HG03103 (cell line): ENCODE results near the gene CA5B.
"Not testable (repeated sequence)": the region's sequence is repeated elsewhere in the genome, so short reads cannot be mapped to it uniquely, and the experiment has no call there.

Source experiments
- ATAC-seq: cut with Tn5 transposase; IDR thresholded peaks from one replicate; pipeline ENCODE4 v1.9.1; 2021; ENCODE audit warnings: low read depth; ENCODE audit not compliant: unreplicated experiment

CA5B gene

DNA sequence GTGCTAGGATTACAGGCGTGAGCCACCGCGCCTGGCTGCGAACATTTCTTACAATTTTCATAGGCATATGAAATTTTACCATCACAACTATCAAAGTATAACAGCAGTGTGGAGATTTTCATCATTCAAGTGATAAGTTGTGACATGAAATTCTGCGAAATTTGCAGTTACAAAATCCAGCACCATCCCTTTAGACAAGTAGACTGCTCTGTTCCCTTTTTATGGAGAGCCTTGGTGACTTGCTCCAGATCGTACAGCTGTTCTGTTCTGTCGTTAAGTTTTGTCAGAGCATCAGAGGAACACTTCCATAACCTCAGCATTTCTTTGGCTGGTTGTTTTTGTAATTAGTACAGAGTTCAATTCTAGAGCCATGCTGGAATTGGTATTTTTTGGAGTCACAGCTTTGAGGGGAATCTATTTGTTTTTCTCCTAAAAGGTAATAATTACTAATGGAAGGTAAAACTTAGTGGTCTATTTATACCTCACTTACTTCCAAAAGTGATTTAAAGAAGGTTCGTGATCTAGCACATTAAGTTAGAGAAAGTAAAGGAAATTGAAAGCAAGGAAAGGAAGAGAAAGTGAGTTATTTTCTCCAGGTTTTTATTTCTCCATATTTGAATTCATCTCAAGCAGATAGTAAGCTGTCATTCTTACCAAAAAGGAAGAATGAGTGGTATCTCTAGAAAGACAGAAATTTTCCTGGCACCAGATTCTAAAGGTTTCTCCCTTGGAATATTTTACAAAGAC, 74.3 kb downstream of the CA5B start:
- no peak for ATAC-seq

DNA sequence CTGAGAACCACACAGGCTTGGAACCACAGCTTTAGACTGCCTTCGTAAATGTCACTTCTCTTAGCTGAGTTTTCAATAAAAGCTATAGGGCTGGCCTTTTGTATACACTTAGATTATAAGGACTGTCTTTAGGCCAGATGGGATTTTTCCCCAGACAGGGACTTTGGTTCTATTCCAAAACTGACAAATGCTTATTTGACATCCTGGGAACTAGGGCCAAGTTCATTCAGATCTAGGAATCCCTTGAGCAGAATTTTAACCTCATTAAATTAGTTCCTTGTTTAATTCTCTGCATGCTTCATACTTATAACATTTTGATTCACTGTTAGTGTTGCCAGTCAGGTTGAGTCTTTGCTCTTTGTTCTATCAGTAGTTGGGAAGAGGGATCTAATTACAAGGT, 75.3 kb downstream of the CA5B start:
- no peak for ATAC-seq

DNA sequence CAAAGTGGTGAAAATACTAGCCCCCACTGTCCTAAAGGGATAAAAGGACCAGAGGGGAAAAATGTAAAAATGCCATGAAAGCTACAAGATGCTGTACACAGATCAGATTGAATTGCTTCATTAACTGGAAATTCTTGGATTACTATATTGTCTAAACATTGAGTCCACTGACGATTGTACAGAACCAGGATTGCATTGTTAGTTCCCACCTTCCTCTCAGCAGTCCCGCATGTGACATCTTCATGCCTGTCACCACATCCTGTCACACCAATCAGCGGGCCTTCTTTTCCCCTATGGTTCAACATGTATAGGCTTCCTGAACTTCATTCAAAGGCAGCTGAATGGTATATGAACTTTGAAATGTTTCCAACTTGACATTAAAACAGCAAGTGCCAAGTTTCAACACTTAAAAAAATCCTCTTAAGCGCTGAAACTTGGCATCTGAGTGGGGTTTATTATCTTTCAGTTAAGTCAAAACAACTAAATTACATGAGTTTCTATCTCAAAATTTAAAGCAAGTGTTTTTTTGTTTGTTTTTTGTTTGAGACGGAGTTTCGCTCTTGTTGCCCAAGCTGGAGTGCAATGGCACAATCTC, 76.8 kb downstream of the CA5B start:
- ATAC-seq, result no peak

DNA sequence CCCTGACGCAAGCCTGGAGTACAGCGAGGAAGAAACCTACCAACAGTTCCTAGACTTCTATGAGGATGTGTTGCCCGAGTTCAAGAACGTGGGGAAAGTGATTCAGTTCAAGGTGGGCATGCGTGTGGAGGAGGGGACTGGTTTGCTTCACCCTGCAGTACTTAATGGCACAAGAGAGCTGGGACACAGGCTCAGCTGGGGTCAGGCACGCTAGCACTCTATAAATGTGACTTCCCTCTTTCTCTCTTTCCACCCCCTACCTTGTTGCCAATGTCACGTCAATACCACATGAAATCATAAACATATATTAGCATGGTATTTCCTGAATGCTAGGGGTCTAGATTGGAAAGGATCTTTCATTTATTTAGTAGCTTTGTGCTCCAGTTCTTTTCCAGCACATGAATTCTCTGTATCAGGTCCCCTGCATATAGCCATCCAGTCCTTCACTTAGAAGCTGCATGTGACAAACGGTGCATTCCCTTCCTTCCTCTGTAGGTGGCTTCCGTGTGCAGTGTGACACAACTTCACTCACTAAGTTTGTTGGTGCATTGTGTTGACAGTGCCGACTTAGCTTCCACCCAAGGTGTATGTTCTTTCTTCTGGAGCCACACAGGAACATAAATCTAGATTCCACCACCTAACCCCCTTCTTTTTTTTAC, 77.8 kb downstream of the CA5B start:
- peak; percentile 76 for ATAC-seq

DNA sequence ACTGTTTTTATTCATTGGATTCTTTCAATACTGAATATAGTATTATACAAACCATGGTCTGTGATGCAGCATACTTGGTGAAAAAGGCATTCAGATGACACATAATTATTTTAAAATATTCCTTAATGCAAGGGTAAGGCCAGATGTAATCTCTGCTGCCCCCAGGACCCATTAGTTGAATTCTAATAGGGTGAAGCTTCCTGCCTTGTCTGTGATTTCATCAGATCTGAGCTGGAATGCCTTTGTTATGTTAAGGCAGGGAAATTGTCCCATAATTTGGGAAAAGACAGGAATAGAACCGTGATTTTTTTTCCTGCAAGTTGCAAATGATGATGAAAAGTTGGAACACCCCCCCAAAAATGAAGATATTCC, 78.4 kb downstream of the CA5B start:
- no peak for ATAC-seq

DNA sequence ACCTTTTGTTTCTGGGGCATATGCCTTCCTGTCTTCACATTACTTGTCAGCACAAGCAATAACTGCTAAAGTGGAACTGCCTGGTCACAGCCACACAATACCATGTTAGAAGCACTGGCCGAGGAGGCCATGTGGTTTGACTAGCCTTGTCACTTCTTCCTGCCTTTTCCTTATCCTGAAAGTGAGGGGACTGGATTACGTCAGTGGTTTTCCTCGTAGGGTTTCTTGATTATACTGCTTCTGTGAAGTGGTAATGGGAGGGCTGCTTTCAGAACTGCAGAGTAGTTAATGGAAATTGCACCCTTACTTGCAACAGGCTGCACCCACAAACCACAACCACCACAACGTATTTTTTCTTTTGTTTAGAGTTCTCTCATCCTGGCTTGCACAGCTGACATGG, 78.8 kb downstream of the CA5B start:
- ATAC-seq, result no peak

DNA sequence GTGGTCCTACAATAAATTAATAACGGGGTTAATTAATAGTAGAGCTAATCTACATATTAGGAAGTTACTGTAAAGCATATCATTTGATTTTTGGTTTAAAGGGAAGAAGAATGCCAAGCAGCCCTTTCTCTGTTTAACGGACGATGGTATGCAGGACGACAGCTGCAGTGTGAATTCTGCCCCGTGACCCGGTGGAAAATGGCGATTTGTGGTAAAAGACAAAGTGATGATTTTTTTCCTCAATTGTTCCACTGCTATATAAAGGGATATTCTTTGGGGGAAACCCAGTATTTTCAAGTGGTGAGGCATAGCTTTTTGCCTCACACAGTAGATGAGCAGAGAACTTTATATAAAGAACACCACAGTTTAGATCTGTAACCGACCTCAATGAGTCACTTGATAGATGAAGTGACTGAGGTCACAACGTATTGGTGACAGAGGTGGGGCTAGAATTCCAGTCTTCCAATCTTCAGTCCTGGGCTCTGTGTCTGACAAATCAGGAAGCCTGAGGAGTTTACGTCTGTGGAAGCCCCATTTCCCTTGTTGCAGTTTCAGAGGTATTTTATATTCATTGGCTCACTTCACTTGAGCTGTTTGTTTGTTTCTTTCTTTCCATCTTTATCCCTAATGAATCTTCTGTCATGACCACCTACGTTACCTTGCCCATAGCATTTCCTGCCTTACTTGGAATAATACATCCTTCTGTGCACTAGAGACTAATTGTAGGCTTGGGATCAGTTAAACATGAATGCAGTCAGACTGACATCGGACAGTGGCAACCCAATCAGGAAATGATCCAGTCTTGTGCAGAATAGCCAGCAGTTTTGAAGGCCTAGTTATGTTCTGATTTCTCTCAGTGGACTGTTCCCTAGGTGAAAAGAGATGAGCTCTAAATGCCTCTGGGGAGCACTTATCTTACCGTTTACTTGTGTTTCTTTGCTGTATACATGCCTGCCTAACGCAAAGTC, 82.3 kb downstream of the CA5B start:
- ATAC-seq, result no peak

DNA sequence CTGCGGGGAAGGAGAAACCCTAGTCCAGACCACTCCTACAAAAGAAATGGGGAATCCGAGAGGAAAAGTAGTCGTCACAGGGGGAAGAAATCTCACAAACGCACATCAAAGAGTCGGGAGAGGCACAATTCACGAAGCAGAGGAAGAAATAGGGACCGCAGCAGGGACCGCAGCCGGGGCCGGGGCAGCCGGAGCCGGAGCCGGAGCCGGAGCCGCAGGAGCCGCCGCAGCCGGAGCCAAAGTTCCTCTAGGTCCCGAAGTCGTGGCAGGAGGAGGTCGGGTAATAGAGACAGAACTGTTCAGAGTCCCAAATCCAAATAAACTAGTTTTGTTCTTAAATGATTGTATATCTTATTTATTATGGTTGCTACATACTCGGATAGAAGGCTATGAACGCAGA, 84.9 kb downstream of the CA5B start:
- no peak for ATAC-seq

DNA sequence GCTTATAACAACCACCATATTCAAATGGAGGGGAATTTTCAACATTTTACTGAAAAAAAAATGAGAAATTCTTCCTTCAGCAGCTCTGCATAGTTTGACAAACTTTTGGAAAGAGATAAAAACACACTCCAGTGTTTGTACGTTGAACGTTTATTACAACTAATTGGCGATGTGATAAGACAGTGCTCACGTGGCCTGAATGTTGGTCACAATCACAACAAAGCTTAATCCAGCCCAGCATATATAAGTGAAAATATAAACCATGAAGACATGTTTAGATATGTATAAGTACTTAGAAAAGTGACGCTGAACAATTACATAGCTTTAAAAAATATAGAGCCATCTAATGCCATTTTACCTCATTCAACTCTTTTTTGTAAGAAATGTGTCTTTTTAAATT, 87.9 kb downstream of the CA5B start:
- ATAC-seq, result no peak

DNA sequence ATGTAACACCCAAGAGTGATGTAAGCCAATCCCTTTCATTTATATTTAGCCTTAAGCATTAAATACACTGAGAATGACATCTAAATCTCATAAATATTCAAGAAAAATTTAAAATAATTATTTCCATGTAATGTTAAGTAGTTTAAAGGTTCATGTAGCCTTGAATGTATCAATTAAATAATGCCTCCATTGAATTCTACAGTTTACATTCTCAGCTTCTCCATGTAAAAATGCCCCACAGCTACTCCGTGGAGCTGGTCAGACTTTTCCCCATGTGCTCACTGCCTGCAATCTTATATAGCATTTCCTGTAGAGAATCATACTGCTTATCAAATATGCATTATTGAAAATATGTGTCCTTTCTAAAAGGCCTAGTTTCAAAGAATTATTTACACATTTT, 91.1 kb downstream of the CA5B start:
- ATAC-seq, result no peak

DNA sequence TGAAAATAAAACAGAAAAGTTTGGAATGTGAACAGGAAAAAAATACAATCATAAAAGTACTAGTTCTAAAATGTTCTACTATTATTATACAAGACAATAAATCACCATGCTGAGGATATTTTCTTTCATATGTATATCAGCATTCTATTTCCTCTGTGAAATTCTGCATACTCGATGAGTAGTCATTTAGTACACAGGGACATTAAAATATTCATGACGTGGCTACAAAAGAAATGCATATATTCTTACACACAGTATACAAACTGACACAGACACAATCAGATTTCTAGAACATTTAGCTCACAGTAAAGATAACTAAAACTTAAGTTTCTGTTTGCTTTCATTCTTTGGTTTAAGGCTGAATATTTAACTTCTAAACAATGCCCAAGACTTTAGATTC, 93.3 kb downstream of the CA5B start:
- not testable (repeated sequence) for ATAC-seq

DNA sequence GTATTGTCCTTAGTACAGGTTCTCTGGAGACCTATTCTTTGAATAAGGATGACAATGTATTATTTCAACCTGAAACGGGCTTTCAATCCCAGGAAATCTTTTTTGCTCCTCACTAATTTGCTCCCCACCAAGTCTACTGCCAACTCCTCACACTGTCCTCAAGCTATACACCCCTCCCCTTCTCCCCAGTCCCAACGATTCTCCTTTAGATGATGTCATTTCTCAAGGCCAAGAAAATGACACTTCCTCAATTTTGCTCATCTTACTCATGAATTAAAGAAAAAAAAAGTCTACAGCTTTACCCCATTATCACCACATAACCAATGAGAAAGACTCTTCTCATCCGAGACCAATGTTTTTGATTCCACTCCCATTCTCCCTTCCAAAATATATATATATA, 96.0 kb downstream of the CA5B start:
- ATAC-seq, result no peak

DNA sequence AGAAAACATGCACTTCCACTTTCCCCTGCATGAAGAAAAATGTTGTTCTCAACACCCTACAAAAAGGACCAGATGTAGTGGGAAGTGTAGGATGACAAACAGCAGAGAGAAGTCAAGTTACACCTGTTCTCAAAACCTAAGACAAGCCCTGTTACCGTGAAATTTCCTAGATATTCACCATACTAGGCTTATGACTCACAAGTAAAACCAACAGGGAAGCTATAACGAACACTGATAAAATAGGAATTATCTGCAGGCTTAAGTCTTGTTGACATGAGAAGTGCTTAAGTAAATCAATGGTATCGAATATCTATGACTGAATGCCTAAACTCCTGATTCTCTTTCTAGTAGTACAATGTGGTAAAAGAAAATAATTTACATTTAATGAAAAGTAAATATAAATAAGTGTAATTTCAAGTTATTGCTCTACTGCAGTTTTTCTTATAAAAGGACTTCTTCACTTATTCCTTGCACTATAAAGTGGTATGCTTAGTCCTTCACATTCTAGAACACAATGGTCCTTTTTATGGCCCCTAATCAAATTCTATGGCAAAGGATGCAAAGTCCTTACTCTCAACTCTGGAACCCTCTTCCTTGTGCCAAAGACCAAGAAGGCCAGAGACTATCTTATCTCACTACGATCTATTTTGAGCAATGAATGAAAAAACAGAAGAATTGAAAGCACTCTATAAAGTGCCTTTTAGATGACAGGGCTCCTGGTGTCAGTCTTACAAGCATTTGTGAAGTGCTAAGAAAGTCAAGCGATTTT, 96.9 kb downstream of the CA5B start:
- ATAC-seq, result no peak
